ENCODE measurements around the gene GRIK4. TPM values are rescaled to one million over a fixed set of nuclear protein-coding genes. Genes with fewer than 3 reads are reported as not detected.

GRIK4 gene
- total and polyA plus RNA-seq, 8 donors, result 0.02 TPM; not detected in 7

- Histone ChIP-seq H3K4me1 (peaks cover 0 to 9% (median 7%) of the 10 kb centered on the region in 3 donors), H3K36me3 (no peaks in the 10 kb centered on the region), H3K4me3 (peak within 1 kb of the TSS; percentile 77 to 88 (median 86)), H3K9me3 (no peaks in the 10 kb centered on the region), H3K27ac (peak within 1 kb of the TSS in 3 of 4 donors; percentile 27 to 43 (median 32)), H3K27me3 (no peaks in the 10 kb centered on the region)
- 0 to 1% methylated on average over 42 to 54 of the region's 54 CpGs for WGBS, 2 donors
- DNase-seq (peak; percentile 81 to 96 (median 86)), FAIRE-seq (no peak), ATAC-seq (peak; percentile 95 to 98 (median 96))
- TF ChIP-seq CTCF (IDR thresholded peaks at IDR 0.05), result no peak
- intact Hi-C loops (cut with DNase I), result no loop called here
Observed at GRCh38 chr11:121023848-121024751, 512.6 kb downstream of the GRIK4 start, which contains the start of gene TBCEL. Gene TBCEL, plus strand, starts transcription at chr11:121024102. Its CDS starts 21,589 bp downstream, at chr11:121045691.

- TF ChIP-seq CTCF (IDR thresholded peaks at IDR 0.05), result no peak
- 47 to 59% methylated on average over 3 of the region's 3 CpGs for WGBS, 2 donors
- intact Hi-C loops (cut with DNase I), result no loop called here
- H3K4me3 ChIP-seq, result peak overlapping the region in 3 of 4 donors; percentile 77 to 87 (median 84)
- FAIRE-seq (no peak), ATAC-seq (peak; percentile 25 to 52 (median 37)), DNase-seq (no peak)
- H3K36me3 ChIP-seq, result no peaks in the 10 kb centered on the region
- no peaks in the 10 kb centered on the region for H3K27me3 ChIP-seq
- peaks cover 0 to 9% (median 7%) of the 10 kb centered on the region in 3 donors for H3K4me1 ChIP-seq
- H3K27ac ChIP-seq, result no peak overlapping the region
- no peaks in the 10 kb centered on the region for H3K9me3 ChIP-seq
Observed at GRCh38 chr11:121024989-121025388, 513.4 kb downstream of the GRIK4 start.

GRCh38 chr11:121029153-121029552, 517.6 kb downstream of the GRIK4 start:
- DNase-seq (no peak), FAIRE-seq (no peak), ATAC-seq (no peak)
- peaks cover 0 to 9% (median 7%) of the 10 kb centered on the region in 3 donors for H3K4me1 ChIP-seq
- TF ChIP-seq CTCF (IDR thresholded peaks at IDR 0.05), result no peak
- H3K36me3 ChIP-seq, result no peaks in the 10 kb centered on the region
- intact Hi-C loops (cut with DNase I), result no loop called here
- H3K27ac ChIP-seq, result no peak overlapping the region
- no peaks in the 10 kb centered on the region for H3K27me3 ChIP-seq
- no peak overlapping the region for H3K4me3 ChIP-seq
- 8 to 10% methylated on average over 2 of the region's 2 CpGs for WGBS, 2 donors
- H3K9me3 ChIP-seq, result no peaks in the 10 kb centered on the region

- ATAC-seq (no peak), DNase-seq (no peak), FAIRE-seq (no peak)
- TF ChIP-seq CTCF (IDR thresholded peaks at IDR 0.05), result no peak
- no peaks in the 10 kb centered on the region for H3K27me3 ChIP-seq
- no peak overlapping the region for H3K27ac ChIP-seq
- WGBS, 2 donors, result 68 to 69% methylated on average over 3 of the region's 3 CpGs
- H3K4me1 ChIP-seq, result peaks cover 0 to 5% (median 4%) of the 10 kb centered on the region in 3 donors
- no peaks in the 10 kb centered on the region for H3K36me3 ChIP-seq
- H3K4me3 ChIP-seq, result no peak overlapping the region
- H3K9me3 ChIP-seq, result no peaks in the 10 kb centered on the region
- intact Hi-C loops (cut with DNase I), result no loop called here
Observed at GRCh38 chr11:121029813-121030445, 518.4 kb downstream of the GRIK4 start.

All from pancreas (tissue), 10 donors.